Fibroblast of villous mesenchyme (primary cell): Measurements from ENCODE around the gene AKR7A3. TPM values are rescaled to one million over a fixed set of nuclear protein-coding genes. Genes with fewer than 3 reads are reported as not detected.

ENCODE experiments used
- DNase-seq: peaks from one replicate; pipeline ENCODE4 v3.0.0-alpha.2; 2010; ENCODE audit warnings: low read depth
- H3K4me3 ChIP-seq: 2 replicates; pipeline ENCODE4 v1.5.1; 2011; ENCODE audit warnings: low read depth, mild to moderate bottlenecking, low read length
- CTCF ChIP-seq: IDR thresholded peaks from 2 replicates; pipeline ENCODE4 v1.5.1; 2012; ENCODE audit warnings: low read depth, mild to moderate bottlenecking, low read length; ENCODE audit not compliant: insufficient read depth
- total RNA-seq: library from RNA; depleted of rRNA; stranded (reverse); fragments of >200 nt; gene quantifications from 2 replicates; pipeline ENCODE4 v1.2.3, GENCODE V29; 2012

Gene AKR7A3
- total RNA-seq, 1 donor: 0.43 TPM

GRCh38 chr1:19313961-19314882, 25.7 kb upstream of the AKR7A3 start:
- no peak overlapping the region for H3K4me3 ChIP-seq
- DNase-seq: no peak
- no peak for TF ChIP-seq CTCF

DNA sequence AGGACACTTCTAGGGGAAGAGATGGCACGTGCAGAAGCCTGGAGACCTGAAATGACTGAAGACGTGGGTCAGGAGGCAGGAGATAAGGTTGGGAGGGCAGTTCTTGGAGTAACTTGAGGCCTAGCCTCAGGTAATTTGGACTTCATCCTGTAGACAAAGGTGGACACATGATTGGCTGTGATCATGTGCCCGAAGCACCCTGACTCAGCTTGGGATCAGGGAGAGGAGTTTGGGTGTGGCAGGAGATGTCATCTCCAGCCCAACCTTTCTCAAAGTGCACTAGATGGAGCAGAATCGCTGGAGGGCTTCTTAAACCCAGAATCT, 25.0 kb upstream of the AKR7A3 start:
- no peak for DNase-seq
- TF ChIP-seq CTCF: no peak
- no peak overlapping the region for H3K4me3 ChIP-seq

DNA sequence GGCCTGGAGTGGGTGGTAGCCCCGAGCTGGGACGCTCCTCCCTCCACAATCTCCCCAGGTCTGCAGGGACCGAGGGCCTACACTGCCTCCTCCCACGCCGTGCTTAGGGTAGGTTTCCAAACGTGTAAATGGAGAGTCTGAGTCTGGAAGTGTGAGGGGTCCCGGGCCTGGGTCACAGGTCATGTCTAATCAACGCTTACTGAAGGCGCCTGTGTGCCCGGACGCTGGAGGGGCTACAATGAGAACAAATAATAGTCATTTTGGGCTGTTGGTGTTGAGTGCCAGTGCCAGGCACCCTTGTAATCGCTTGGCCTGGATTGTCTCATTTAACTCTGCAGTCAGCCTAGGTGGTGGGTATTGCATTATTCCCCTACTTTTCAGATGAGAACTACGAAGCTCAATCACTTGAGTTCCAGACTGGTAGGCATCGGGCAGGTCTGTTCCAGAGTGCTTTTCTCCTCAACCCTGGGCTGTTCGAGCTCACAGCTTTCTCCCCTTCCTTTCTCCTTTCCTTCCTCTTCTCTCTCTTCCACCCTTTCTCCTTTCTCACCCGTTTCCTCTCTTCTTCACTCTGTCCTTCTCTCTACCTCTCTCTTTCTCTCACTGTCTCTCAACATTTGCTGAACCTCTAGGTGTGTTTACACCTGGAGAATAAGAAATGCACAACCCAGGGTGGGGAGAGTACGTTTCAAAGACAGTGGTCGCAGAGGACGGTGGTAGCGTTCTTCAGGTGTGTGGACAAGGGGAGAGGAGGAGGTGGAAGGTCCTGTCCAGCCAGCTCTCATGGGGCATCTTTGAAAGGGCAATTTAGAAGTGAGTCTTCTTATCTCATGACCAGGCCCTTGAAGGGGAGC, 24.4 kb upstream of the AKR7A3 start:
- peak overlapping the region; percentile 78 for H3K4me3 ChIP-seq
- DNase-seq: no peak
- TF ChIP-seq CTCF: no peak

- no peak for TF ChIP-seq CTCF
- H3K4me3 ChIP-seq: peak within 1 kb of the TSS; percentile 84
- DNase-seq: peak; percentile 92
These were observed 23.6 kb upstream of the AKR7A3 start, which contains the start of the genes AKR7A2 and SLC66A1 for GRCh38 chr1:19311931-19312781. Gene AKR7A2, minus strand, starts transcription at chr1:19312144. Its CDS starts 20 bp downstream, at chr1:19312124. Gene SLC66A1, plus strand, starts transcription at chr1:19312326. Its CDS starts 5,352 bp downstream, at chr1:19317678.

GRCh38 chr1:19311503-19311930, 22.9 kb upstream of the AKR7A3 start:
- no peak for DNase-seq
- peak overlapping the region; percentile 84 for H3K4me3 ChIP-seq
- no peak for TF ChIP-seq CTCF
